ENCODE measurements around the gene TMEM52.
A peak's percentile ranks its signal among the peaks of the same experiment; 100 is the strongest.

The TMEM52 gene

GRCh38 chr1:1910651-1911331 lies 8.3 kb downstream of the TMEM52 start:
- no peak overlapping the region for H2BK15ac ChIP-seq (replicated peaks; ENCODE audit: low read depth)
- H3K56ac ChIP-seq (ENCODE audit: low read length) = peak overlapping the region; percentile 67
- H3K4me1 ChIP-seq (ENCODE audit: control insufficient read depth, low read depth, low read length) = no peaks in the 10 kb centered on the region
- H3K9ac ChIP-seq (ENCODE audit: low read length) = peak overlapping the region; percentile 47
- H2AK5ac ChIP-seq (ENCODE audit: low read length) = no peak overlapping the region
- no peak overlapping the region for H3K4me3 ChIP-seq (ENCODE audit: low read length)
- H3K27ac ChIP-seq (ENCODE audit: low read depth, low read length) = no peak overlapping the region
- no peak overlapping the region for H2BK120ac ChIP-seq (ENCODE audit: low read depth, low read length)
- H3K27me3 ChIP-seq (ENCODE audit: insufficient read depth, low read length, poor library complexity) = no peaks in the 10 kb centered on the region
- no peak overlapping the region for H3K18ac ChIP-seq (ENCODE audit: low read length)
- H3K23ac ChIP-seq (ENCODE audit: low read length) = peak overlapping the region; percentile 80
- no peak overlapping the region for H3K4ac ChIP-seq (ENCODE audit: low read depth, low read length)
- no peak overlapping the region for H2BK5ac ChIP-seq (ENCODE audit: low read length)
- H3K79me1 ChIP-seq (ENCODE audit: low read length) = no peaks in the 10 kb centered on the region
- no peaks in the 10 kb centered on the region for H3K79me2 ChIP-seq (ENCODE audit: control insufficient read depth, insufficient read depth, low read length)
- DNase-seq = no peak
- H4K8ac ChIP-seq (ENCODE audit: low read depth, low read length) = no peak overlapping the region
- no CpG with 5 or more reads among the region's 22 CpGs for WGBS (ENCODE audit: extremely low coverage, insufficient coverage, low lambda C conversion rate)
- H4K5ac ChIP-seq (ENCODE audit: low read length) = no peak overlapping the region
- no peaks in the 10 kb centered on the region for H3K36me3 ChIP-seq (ENCODE audit: control insufficient read depth, insufficient read depth, low read length)
- no peak overlapping the region for H3K4me2 ChIP-seq (ENCODE audit: low read length)

- Histone ChIP-seq H2BK15ac (replicated peaks; ENCODE audit: low read depth) (no peak overlapping the region), H3K9ac (ENCODE audit: low read length) (peak overlapping the region; percentile 82), H3K4me3 (ENCODE audit: low read length) (no peak overlapping the region), H3K23ac (ENCODE audit: low read length) (no peak overlapping the region), H3K4ac (ENCODE audit: low read depth, low read length) (peak overlapping the region; percentile 6), H3K18ac (ENCODE audit: low read length) (no peak overlapping the region), H2BK5ac (ENCODE audit: low read length) (no peak overlapping the region), H2AK5ac (ENCODE audit: low read length) (no peak overlapping the region), H3K27ac (ENCODE audit: low read depth, low read length) (no peak overlapping the region), H3K4me2 (ENCODE audit: low read length) (peak overlapping the region; percentile 73), H4K8ac (ENCODE audit: low read depth, low read length) (no peak overlapping the region), H3K56ac (ENCODE audit: low read length) (peak overlapping the region; percentile 92), H3K27me3 (ENCODE audit: insufficient read depth, low read length, poor library complexity) (no peaks in the 10 kb centered on the region), H2BK120ac (ENCODE audit: low read depth, low read length) (no peak overlapping the region), H3K79me1 (ENCODE audit: low read length) (no peaks in the 10 kb centered on the region), H3K4me1 (ENCODE audit: control insufficient read depth, low read depth, low read length) (no peaks in the 10 kb centered on the region), H3K36me3 (ENCODE audit: control insufficient read depth, insufficient read depth, low read length) (no peaks in the 10 kb centered on the region), H3K79me2 (ENCODE audit: control insufficient read depth, insufficient read depth, low read length) (no peaks in the 10 kb centered on the region), H4K5ac (ENCODE audit: low read length) (no peak overlapping the region)
- WGBS (ENCODE audit: extremely low coverage, insufficient coverage, low lambda C conversion rate) = no CpG with 5 or more reads among the region's 6 CpGs
- DNase-seq = no peak
These were observed 9.0 kb downstream of the TMEM52 start for GRCh38 chr1:1910033-1910465.

GRCh38 chr1:1908506-1908791 lies 10.6 kb downstream of the TMEM52 start:
- peak overlapping the region; percentile 2 for H3K18ac ChIP-seq (ENCODE audit: low read length)
- no peak overlapping the region for H2BK5ac ChIP-seq (ENCODE audit: low read length)
- no peaks in the 10 kb centered on the region for H3K79me2 ChIP-seq (ENCODE audit: control insufficient read depth, insufficient read depth, low read length)
- H3K36me3 ChIP-seq (ENCODE audit: control insufficient read depth, insufficient read depth, low read length) = no peaks in the 10 kb centered on the region
- no CpG with 5 or more reads among the region's 21 CpGs for WGBS (ENCODE audit: extremely low coverage, insufficient coverage, low lambda C conversion rate)
- H3K4me3 ChIP-seq (ENCODE audit: low read length) = peak overlapping the region; percentile 70
- peak overlapping the region; percentile 90 for H3K9ac ChIP-seq (ENCODE audit: low read length)
- H3K4ac ChIP-seq (ENCODE audit: low read depth, low read length) = peak overlapping the region; percentile 0
- no peak for DNase-seq
- peak overlapping the region; percentile 74 for H3K4me2 ChIP-seq (ENCODE audit: low read length)
- no peak overlapping the region for H4K8ac ChIP-seq (ENCODE audit: low read depth, low read length)
- H3K56ac ChIP-seq (ENCODE audit: low read length) = peak overlapping the region; percentile 96
- no peaks in the 10 kb centered on the region for H3K79me1 ChIP-seq (ENCODE audit: low read length)
- no peak overlapping the region for H3K27ac ChIP-seq (ENCODE audit: low read depth, low read length)
- H2BK120ac ChIP-seq (ENCODE audit: low read depth, low read length) = no peak overlapping the region
- H3K27me3 ChIP-seq (ENCODE audit: insufficient read depth, low read length, poor library complexity) = no peaks in the 10 kb centered on the region
- no peak overlapping the region for H4K5ac ChIP-seq (ENCODE audit: low read length)
- no peaks in the 10 kb centered on the region for H3K4me1 ChIP-seq (ENCODE audit: control insufficient read depth, low read depth, low read length)
- no peak overlapping the region for H2BK15ac ChIP-seq (replicated peaks; ENCODE audit: low read depth)
- H2AK5ac ChIP-seq (ENCODE audit: low read length) = no peak overlapping the region
- H3K23ac ChIP-seq (ENCODE audit: low read length) = no peak overlapping the region

- no peaks in the 10 kb centered on the region for H3K27me3 ChIP-seq (ENCODE audit: insufficient read depth, low read length, poor library complexity)
- no peak overlapping the region for H2BK15ac ChIP-seq (replicated peaks; ENCODE audit: low read depth)
- DNase-seq = peak; percentile 47
- H3K4me2 ChIP-seq (ENCODE audit: low read length) = no peak overlapping the region
- no peaks in the 10 kb centered on the region for H3K79me1 ChIP-seq (ENCODE audit: low read length)
- H3K79me2 ChIP-seq (ENCODE audit: control insufficient read depth, insufficient read depth, low read length) = no peaks in the 10 kb centered on the region
- no peak overlapping the region for H3K23ac ChIP-seq (ENCODE audit: low read length)
- no peak overlapping the region for H3K4ac ChIP-seq (ENCODE audit: low read depth, low read length)
- no peak overlapping the region for H4K8ac ChIP-seq (ENCODE audit: low read depth, low read length)
- H3K27ac ChIP-seq (ENCODE audit: low read depth, low read length) = no peak overlapping the region
- no peak overlapping the region for H2AK5ac ChIP-seq (ENCODE audit: low read length)
- no peak overlapping the region for H3K9ac ChIP-seq (ENCODE audit: low read length)
- no peak overlapping the region for H4K5ac ChIP-seq (ENCODE audit: low read length)
- no peaks in the 10 kb centered on the region for H3K36me3 ChIP-seq (ENCODE audit: control insufficient read depth, insufficient read depth, low read length)
- H2BK5ac ChIP-seq (ENCODE audit: low read length) = no peak overlapping the region
- no peak overlapping the region for H3K56ac ChIP-seq (ENCODE audit: low read length)
- no CpG with 5 or more reads among the region's 8 CpGs for WGBS (ENCODE audit: extremely low coverage, insufficient coverage, low lambda C conversion rate)
- H3K4me1 ChIP-seq (ENCODE audit: control insufficient read depth, low read depth, low read length) = no peaks in the 10 kb centered on the region
- H2BK120ac ChIP-seq (ENCODE audit: low read depth, low read length) = no peak overlapping the region
- no peak overlapping the region for H3K4me3 ChIP-seq (ENCODE audit: low read length)
- no peak overlapping the region for H3K18ac ChIP-seq (ENCODE audit: low read length)
These were observed 11.9 kb downstream of the TMEM52 start for GRCh38 chr1:1907098-1907736.

GRCh38 chr1:1906185-1907097 lies 12.6 kb downstream of the TMEM52 start:
- Histone ChIP-seq H3K27ac (ENCODE audit: low read depth, low read length) (no peak overlapping the region), H2BK15ac (replicated peaks; ENCODE audit: low read depth) (no peak overlapping the region), H2BK5ac (ENCODE audit: low read length) (no peak overlapping the region), H3K4me3 (ENCODE audit: low read length) (no peak overlapping the region), H3K56ac (ENCODE audit: low read length) (no peak overlapping the region), H4K8ac (ENCODE audit: low read depth, low read length) (no peak overlapping the region), H3K23ac (ENCODE audit: low read length) (no peak overlapping the region), H3K79me1 (ENCODE audit: low read length) (no peaks in the 10 kb centered on the region), H3K79me2 (ENCODE audit: control insufficient read depth, insufficient read depth, low read length) (no peaks in the 10 kb centered on the region), H3K9ac (ENCODE audit: low read length) (no peak overlapping the region), H2AK5ac (ENCODE audit: low read length) (no peak overlapping the region), H2BK120ac (ENCODE audit: low read depth, low read length) (no peak overlapping the region), H4K5ac (ENCODE audit: low read length) (no peak overlapping the region), H3K36me3 (ENCODE audit: control insufficient read depth, insufficient read depth, low read length) (no peaks in the 10 kb centered on the region), H3K18ac (ENCODE audit: low read length) (no peak overlapping the region), H3K4me2 (ENCODE audit: low read length) (no peak overlapping the region), H3K4me1 (ENCODE audit: control insufficient read depth, low read depth, low read length) (no peaks in the 10 kb centered on the region), H3K4ac (ENCODE audit: low read depth, low read length) (no peak overlapping the region), H3K27me3 (ENCODE audit: insufficient read depth, low read length, poor library complexity) (no peaks in the 10 kb centered on the region)
- DNase-seq = peak; percentile 88
- no CpG with 5 or more reads among the region's 15 CpGs for WGBS (ENCODE audit: extremely low coverage, insufficient coverage, low lambda C conversion rate)
